GM21367 (cell line): ENCODE results near the gene SLC22A24.
"Not testable (repeated sequence)": the region's sequence is repeated elsewhere in the genome, so short reads cannot be mapped to it uniquely, and the experiment has no call there.

ENCODE experiments used
- ATAC-seq: cut with Tn5 transposase; IDR thresholded peaks from one replicate; pipeline ENCODE4 v1.9.1; 2021; ENCODE audit not compliant: unreplicated experiment

Gene SLC22A24

GRCh38 chr11:63144121-63144520, at the start of gene SLC22A24:
SLC22A24 (minus strand) TSS chr11:63144221; CDS start chr11:63143779, 442 bp downstream.
- ATAC-seq: no peak

- no peak for ATAC-seq
These were observed 36.5 kb upstream of the SLC22A24 start for GRCh38 chr11:63180536-63180935.

GRCh38 chr11:63179432-63180041, 35.5 kb upstream of the SLC22A24 start:
- ATAC-seq: no peak

GRCh38 chr11:63177872-63178271, 33.9 kb upstream of the SLC22A24 start:
- no peak for ATAC-seq

GRCh38 chr11:63165706-63166310, 21.8 kb upstream of the SLC22A24 start:
- no peak for ATAC-seq

- no peak for ATAC-seq
These were observed 11.8 kb upstream of the SLC22A24 start for GRCh38 chr11:63155794-63156193.

- no peak for ATAC-seq
These were observed 2.6 kb upstream of the SLC22A24 start for GRCh38 chr11:63146581-63146980.

- no peak for ATAC-seq
These were observed 1.6 kb downstream of the SLC22A24 start for GRCh38 chr11:63142459-63142858.

- ATAC-seq: no peak
These were observed 10.8 kb downstream of the SLC22A24 start for GRCh38 chr11:63132985-63133775.

GRCh38 chr11:63099555-63099954, 44.5 kb downstream of the SLC22A24 start:
- ATAC-seq: no peak

GRCh38 chr11:63080682-63081081, 63.3 kb downstream of the SLC22A24 start:
- ATAC-seq: no peak

- not testable (repeated sequence) for ATAC-seq
These were observed 97.8 kb downstream of the SLC22A24 start for GRCh38 chr11:63046203-63046602.

- ATAC-seq: no peak
These were observed 101.4 kb downstream of the SLC22A24 start for GRCh38 chr11:63042596-63042995.

- ATAC-seq: no peak
These were observed 111.6 kb downstream of the SLC22A24 start for GRCh38 chr11:63032457-63032856.
